Subcutaneous abdominal adipose tissue (tissue), 5 donors: Measurements from ENCODE around the gene SREBF1.
"Not testable (repeated sequence)": the region's sequence is repeated elsewhere in the genome, so short reads cannot be mapped to it uniquely, and the experiment has no call there.

Experiments used
- H3K27ac ChIP-seq: one replicate; pipeline ENCODE4 v1.7.0; 2013; ENCODE audit warnings: low read depth, mild to moderate bottlenecking, inconsistent platforms, low read length, moderate library complexity
- H3K27me3 ChIP-seq, 5 donors: one replicate each; pipeline ENCODE4 v1.7.0; 2013; ENCODE audit warnings: low read length in 5 of 5, inconsistent platforms in 1 of 5; ENCODE audit not compliant: control insufficient read depth in 5 of 5, insufficient read depth in 4 of 5
- H3K36me3 ChIP-seq, 5 donors: one replicate each; pipeline ENCODE4 v1.7.0; 2013; ENCODE audit warnings: low read length in 5 of 5; ENCODE audit not compliant: control insufficient read depth in 5 of 5, insufficient read depth in 5 of 5
- H3K4me1 ChIP-seq, 5 donors: one replicate each; pipeline ENCODE4 v1.7.0; 2013; ENCODE audit warnings: low read length in 5 of 5, mild to moderate bottlenecking in 3 of 5, moderate library complexity in 1 of 5; ENCODE audit not compliant: control insufficient read depth in 5 of 5, insufficient read depth in 5 of 5
- H3K4me3 ChIP-seq, 5 donors: one replicate each; pipeline ENCODE4 v1.7.0; 2013; ENCODE audit warnings: low read length in 5 of 5, low read depth in 1 of 5
- H3K9ac ChIP-seq, 5 donors: one replicate each; pipeline ENCODE4 v1.7.0; 2013; ENCODE audit warnings: low read length in 5 of 5, mild to moderate bottlenecking in 4 of 5, moderate library complexity in 3 of 5
- H3K9me3 ChIP-seq, 5 donors: one replicate each; pipeline ENCODE4 v1.7.0; 2013; ENCODE audit warnings: low read length in 5 of 5; ENCODE audit not compliant: control insufficient read depth in 5 of 5
- donor health status: healthy.
- donor health status: healthy.
- donor health status: healthy.
- donor health status: healthy.
- donor health status: healthy.

The SREBF1 gene

GRCh38 chr17:17812211-17813054 lies 24.4 kb downstream of the SREBF1 start:
- peaks cover 1 to 71% (median 41%) of the 10 kb centered on the region in 5 donors for H3K4me1 ChIP-seq
- H3K4me3 ChIP-seq, result no peak overlapping the region
- no peaks in the 10 kb centered on the region for H3K27me3 ChIP-seq
- peak overlapping the region; percentile 10 for H3K27ac ChIP-seq
- H3K36me3 ChIP-seq, result peaks cover 0 to 54% (median 50%) of the 10 kb centered on the region in 5 donors
- no peaks in the 10 kb centered on the region for H3K9me3 ChIP-seq
- H3K9ac ChIP-seq, result no peak overlapping the region

GRCh38 chr17:17811381-17812210 lies 25.2 kb downstream of the SREBF1 start:
- Histone ChIP-seq H3K4me1 (peaks cover 1 to 63% (median 38%) of the 10 kb centered on the region in 5 donors), H3K9me3 (no peaks in the 10 kb centered on the region), H3K9ac (no peak overlapping the region), H3K4me3 (no peak overlapping the region), H3K27ac (peak overlapping the region; percentile 10), H3K36me3 (peaks cover 0 to 45% (median 42%) of the 10 kb centered on the region in 5 donors), H3K27me3 (no peaks in the 10 kb centered on the region)

- Histone ChIP-seq H3K27ac (peak overlapping the region; percentile 62), H3K36me3 (peaks cover 0 to 43% (median 35%) of the 10 kb centered on the region in 5 donors), H3K4me3 (no peak overlapping the region), H3K27me3 (no peaks in the 10 kb centered on the region), H3K9ac (peak overlapping the region in 1 of 5 donors; percentile 47), H3K4me1 (peaks cover 1 to 57% (median 33%) of the 10 kb centered on the region in 5 donors), H3K9me3 (no peaks in the 10 kb centered on the region)
Observed at GRCh38 chr17:17810895-17811248, 25.9 kb downstream of the SREBF1 start.

GRCh38 chr17:17810084-17810894 lies 26.5 kb downstream of the SREBF1 start:
- Histone ChIP-seq H3K9me3 (no peaks in the 10 kb centered on the region), H3K36me3 (peaks cover 0 to 43% (median 35%) of the 10 kb centered on the region in 5 donors), H3K27ac (peak overlapping the region; percentile 62), H3K4me1 (peaks cover 0 to 51% (median 27%) of the 10 kb centered on the region in 5 donors), H3K9ac (peak overlapping the region in 2 of 5 donors; percentile 37 to 47), H3K27me3 (no peaks in the 10 kb centered on the region), H3K4me3 (peak overlapping the region in 4 of 5 donors; percentile 16 to 46 (median 26))

- Histone ChIP-seq H3K36me3 (peaks cover 0 to 39% (median 32%) of the 10 kb centered on the region in 5 donors), H3K27ac (peak overlapping the region; percentile 62), H3K9me3 (no peaks in the 10 kb centered on the region)
Observed at GRCh38 chr17:17809531-17810083, 27.2 kb downstream of the SREBF1 start.

GRCh38 chr17:17808706-17809432 lies 27.9 kb downstream of the SREBF1 start:
- Histone ChIP-seq H3K36me3 (peaks cover 0 to 38% (median 31%) of the 10 kb centered on the region in 5 donors), H3K4me3 (no peak overlapping the region), H3K27ac (no peak overlapping the region), H3K9me3 (no peaks in the 10 kb centered on the region), H3K27me3 (no peaks in the 10 kb centered on the region), H3K9ac (no peak overlapping the region), H3K4me1 (peaks cover 0 to 38% (median 20%) of the 10 kb centered on the region in 5 donors)

More at GRCh38 chr17:17809531-17810083, 27.2 kb downstream of the SREBF1 start:
- Histone ChIP-seq H3K4me3 (peak overlapping the region in 4 of 5 donors; percentile 12 to 46 (median 16)), H3K9ac (peak overlapping the region in 1 of 5 donors; percentile 37), H3K4me1 (peaks cover 0 to 44% (median 22%) of the 10 kb centered on the region in 5 donors), H3K27me3 (no peaks in the 10 kb centered on the region)

GRCh38 chr17:17808200-17808599 lies 28.6 kb downstream of the SREBF1 start:
- not testable (repeated sequence) for H3K9ac ChIP-seq, H3K27me3 ChIP-seq, H3K27ac ChIP-seq, H3K9me3 ChIP-seq, H3K4me3 ChIP-seq
- Histone ChIP-seq H3K36me3 (peaks cover 0 to 35% (median 30%) of the 10 kb centered on the region in 5 donors), H3K4me1 (peaks cover 0 to 34% (median 20%) of the 10 kb centered on the region in 5 donors)

- H3K27ac ChIP-seq, result no peak overlapping the region
- H3K4me3 ChIP-seq, result no peak overlapping the region
- H3K4me1 ChIP-seq, result peaks cover 0 to 32% (median 18%) of the 10 kb centered on the region in 5 donors
- H3K9ac ChIP-seq, result no peak overlapping the region
- peaks cover 0 to 27% (median 25%) of the 10 kb centered on the region in 5 donors for H3K36me3 ChIP-seq
- H3K9me3 ChIP-seq, result no peaks in the 10 kb centered on the region
- no peaks in the 10 kb centered on the region for H3K27me3 ChIP-seq
Observed at GRCh38 chr17:17807440-17807839, 29.3 kb downstream of the SREBF1 start.
